ENCODE measurements around the gene SLC9B2.
A peak's percentile ranks its signal among the peaks of the same experiment; 100 is the strongest.

Gene SLC9B2, protein sequence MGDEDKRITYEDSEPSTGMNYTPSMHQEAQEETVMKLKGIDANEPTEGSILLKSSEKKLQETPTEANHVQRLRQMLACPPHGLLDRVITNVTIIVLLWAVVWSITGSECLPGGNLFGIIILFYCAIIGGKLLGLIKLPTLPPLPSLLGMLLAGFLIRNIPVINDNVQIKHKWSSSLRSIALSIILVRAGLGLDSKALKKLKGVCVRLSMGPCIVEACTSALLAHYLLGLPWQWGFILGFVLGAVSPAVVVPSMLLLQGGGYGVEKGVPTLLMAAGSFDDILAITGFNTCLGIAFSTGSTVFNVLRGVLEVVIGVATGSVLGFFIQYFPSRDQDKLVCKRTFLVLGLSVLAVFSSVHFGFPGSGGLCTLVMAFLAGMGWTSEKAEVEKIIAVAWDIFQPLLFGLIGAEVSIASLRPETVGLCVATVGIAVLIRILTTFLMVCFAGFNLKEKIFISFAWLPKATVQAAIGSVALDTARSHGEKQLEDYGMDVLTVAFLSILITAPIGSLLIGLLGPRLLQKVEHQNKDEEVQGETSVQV

DNA sequence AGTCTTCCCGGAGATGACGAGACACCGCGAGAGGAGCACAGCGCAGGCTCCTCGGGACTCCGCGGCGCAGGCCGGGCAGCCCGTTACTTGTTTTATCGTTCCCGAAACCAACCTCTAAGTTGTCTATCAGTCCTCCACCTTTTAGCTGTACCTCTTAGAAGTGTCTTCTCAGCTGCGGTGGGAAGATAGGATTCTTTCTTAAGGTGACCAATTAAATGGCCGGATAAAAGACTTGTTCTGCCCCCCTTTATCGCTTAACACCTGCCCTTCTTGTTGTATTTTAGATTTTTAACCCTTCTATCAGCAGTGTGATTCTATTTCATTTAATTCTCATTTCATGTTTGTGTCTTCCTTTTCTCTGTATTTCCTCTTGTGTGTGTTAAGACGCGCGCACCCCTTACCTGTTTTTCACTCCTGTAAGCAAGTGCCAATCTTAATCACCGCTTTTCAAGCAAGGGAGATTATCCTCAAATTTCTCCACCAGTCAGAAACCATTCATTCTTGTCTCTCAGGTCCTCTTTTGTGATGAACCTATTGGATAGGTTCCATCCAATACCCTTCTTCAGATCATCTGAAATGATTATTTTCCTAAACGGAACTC is at the start of gene SLC9B2:
Gene SLC9B2, minus strand, starts transcription at position 15 of the 601 bp plus-strand sequence. CDS start 9,211 bp downstream, outside the sequence.
- DNase-seq = no peak

DNA sequence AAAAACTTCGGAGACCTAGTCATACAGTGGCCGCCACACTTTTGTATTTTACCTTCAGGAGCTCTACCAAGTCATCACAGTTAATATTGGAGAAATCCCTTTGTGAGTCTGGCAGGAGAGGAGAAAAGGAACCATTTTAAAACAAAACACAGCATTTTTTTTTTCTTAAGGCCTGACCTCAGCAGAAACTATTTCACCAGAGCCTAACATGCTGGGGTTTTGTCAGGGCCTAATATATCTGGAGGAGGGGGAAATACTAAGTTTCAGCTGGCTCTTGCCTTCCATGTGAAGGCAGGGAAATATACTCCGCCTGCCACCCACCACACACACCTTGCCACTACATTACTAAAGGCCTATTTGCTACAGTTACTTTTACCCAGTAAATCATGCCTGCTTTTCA is 49.6 kb upstream of the SLC9B2 start:
- no peak for DNase-seq

DNA sequence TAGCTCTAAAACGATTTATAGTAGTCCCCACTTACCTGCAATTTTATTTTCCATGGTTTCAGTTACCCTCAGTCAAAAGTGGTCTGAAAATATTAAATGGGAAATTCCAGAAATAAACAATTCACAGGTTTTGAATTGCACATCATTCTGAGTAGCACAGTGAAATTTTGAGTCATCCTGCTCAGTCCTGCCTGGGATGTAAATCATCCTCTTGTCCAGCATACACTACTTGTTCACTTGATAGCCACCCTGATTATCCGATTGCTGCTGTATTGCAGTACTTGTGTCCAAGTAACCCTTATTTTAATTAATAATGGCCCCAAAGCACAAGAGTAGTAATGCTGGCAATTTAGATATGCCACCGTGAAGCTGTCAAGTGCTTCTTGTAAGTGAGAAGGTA is 46.6 kb upstream of the SLC9B2 start:
- no peak for DNase-seq

DNA sequence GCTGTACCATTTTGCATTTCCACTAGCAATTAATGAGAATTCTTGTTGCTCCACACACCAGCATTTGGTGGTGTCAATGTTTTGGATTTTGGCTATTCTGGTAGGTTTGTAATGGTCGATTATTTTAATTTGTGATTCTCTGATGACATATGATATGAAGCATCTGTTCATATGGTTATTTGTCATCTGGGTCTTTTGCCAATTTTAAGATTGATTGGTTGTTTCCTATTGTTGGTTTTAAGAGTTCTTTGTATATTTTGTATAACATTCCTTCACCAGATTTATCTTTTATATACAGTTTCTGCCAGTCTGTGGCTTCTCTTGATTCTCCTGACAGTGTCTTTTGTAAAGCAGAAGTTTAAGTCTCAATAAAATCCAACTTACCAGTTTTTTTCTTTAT is 41.6 kb upstream of the SLC9B2 start:
- no peak for DNase-seq

DNA sequence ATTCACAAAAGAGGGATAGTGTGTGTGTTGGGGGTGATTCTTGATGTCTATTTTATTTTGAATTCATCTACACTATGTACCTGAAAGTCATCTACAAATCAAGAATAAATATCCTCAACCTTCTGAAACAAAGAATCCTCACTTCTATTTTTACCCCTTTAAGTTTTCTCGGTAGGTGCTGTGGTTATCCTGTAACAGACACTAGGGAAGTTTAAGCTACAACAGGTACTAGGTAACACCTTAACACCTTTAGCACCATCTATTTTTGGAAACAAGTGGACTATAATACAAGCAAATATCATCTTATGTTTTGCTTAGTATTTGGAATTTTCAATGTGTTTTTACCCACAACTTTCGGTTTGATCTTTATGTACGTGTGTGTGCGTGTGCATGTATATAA is 35.0 kb upstream of the SLC9B2 start:
- no peak for DNase-seq

DNA sequence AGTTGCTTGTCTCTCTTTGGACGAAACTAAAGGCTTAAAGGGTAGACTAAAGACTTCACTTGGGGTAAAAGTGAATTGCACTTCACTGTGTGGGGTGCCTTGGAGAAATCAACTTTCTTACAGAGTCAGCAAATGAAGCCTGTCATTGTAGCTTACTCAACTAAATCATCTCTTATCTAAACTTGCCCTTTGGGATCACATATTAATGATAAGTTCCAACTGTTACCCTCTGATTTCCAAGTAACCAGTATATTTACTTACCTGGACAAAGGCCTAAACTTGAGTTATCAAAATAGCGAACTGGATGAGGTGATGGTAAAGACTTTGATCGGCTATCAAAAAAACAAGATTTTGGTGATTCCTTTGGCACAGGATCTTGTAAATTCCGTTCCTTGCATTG is 32.0 kb upstream of the SLC9B2 start:
- no peak for DNase-seq

DNA sequence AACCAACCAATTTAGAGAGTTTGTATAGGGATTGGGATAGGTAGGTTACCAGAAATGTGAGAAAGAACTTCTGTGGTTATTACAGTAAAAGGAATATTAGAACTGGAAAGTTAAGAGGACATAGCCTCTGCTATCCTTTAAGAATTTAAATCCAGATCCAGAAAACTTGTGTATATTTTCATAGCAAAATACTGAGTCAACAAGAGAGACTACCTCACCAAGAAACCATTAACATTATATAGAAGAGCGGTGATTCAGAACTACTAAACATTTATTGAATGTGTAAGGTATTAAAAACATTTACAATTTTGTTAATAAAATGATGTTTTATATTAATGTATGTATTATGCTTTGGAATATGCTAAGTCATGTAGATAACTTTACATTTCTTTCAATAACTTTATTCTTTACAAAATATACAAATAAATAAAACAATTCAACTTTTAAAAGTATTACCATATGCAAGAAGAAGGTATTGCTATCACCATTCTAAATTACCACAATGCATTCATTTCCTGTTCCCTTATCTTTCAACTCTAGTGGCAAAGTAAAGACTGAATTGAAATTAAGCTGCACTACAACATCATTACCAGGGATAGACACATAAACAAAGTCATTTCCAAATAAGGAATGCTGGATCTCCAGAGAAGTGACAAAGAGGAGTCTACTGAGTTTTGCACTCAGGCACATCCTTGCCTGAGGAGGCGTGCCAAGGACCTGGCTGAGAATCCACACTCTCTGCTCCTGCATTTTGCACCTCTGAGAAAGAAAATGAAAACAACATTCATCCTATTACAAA is 29.2 kb upstream of the SLC9B2 start:
- no peak for DNase-seq

DNA sequence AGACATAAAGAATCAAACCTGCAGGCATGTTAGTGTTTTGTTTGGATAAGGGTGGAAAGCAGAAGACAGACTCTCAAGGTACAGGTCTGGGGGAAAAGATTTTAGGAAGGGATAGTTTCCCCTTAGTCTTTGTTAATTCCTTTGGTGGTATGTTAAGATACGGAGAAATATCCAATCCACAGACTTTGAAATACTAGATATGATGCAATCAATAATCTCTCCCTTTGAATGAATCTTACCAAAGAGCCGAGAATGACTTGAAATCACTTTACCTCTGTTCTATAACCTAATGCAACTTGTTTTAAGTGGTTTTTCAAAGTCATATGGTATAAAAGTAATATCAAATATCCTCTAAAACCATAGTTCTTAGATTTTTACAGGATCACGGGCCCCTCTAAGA is 28.3 kb upstream of the SLC9B2 start:
- DNase-seq = no peak

DNA sequence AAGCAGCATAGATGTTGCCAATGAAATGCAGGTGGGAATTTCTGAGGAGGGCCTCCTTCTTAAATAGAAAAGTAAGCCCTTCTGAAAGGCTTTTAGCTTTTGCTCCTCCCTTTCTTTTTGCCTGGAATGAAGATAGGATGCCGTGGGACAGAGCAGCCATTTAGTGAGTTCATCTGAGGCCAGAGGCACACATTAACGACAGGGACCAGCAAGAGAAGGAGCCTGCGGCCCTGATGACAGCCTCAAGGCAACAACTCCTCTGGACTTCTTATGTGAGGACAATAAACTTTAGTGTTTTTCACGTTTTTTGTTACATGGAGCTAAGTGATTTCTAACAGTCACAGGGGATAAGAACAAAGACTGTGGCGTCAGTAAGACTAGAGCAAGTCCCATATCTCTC is 24.1 kb upstream of the SLC9B2 start:
- no peak for DNase-seq

DNA sequence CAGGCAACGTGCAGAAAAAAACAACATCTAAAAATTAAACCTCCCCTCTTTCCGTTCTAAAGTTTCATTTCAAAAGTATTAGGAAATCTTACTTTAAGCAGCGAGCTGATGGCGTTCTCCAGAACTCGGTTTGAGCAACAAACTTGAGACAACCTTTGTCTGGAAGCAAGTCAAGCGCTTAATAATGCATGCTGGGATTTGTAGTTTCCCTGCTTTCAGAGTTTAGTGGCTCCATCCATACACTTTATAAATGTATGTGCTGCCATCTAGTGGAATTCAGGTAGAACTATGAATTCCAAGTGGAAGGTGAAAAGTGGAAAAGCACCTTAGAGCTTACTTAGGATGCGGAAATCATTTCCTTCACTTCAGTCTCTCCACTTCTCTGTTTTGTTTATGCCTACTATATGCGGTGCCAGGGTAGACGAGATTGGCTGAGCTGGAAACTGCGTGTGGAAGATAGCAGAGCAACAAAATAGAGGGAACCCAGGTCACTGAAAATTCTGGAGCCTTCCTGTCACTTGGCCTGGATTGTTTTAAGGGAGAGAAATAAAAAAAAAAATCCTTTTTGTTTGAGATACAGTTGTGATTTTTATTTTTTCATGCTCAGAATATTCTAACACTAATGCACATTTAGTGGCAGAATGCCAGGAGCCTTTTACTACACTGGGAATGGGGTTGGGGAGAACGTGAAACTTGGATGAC is 23.3 kb upstream of the SLC9B2 start, which contains the start of gene BDH2:
Gene BDH2, minus strand, starts transcription at position 144 of the 702 bp plus-strand sequence. CDS start 3,580 bp downstream, outside the sequence.
- peak; percentile 44 for DNase-seq

DNA sequence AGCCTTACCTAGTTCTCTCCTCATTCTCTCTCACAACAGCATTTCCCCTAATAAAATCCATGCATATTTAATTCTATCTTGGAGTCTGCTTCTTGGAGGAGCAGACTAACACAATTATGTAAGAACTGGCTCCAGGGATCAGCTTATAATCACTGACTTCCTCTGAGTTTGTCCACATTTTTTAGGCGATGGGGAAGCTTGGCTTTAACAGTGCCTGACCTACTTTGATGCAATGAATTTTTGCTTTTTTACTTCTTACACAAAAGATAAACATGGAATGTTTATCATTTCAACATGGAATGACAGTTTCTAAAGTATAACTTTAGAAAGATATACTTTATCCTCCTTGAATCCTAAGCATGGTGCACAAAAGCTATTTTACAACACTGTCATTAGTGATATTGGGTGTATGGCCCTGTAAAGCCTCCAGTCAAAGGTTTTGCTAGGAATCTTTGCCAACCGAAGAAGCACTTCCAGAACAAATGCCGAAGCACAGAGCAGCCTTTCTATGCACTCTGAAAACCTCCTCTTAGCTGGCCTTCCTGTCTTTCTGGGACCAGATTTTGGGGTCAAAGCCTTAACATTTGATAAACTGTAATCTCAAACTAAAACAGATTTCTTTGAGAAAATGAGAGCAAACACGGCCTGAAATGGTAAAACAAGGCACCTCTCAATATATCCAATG is 22.3 kb upstream of the SLC9B2 start:
- DNase-seq = no peak

DNA sequence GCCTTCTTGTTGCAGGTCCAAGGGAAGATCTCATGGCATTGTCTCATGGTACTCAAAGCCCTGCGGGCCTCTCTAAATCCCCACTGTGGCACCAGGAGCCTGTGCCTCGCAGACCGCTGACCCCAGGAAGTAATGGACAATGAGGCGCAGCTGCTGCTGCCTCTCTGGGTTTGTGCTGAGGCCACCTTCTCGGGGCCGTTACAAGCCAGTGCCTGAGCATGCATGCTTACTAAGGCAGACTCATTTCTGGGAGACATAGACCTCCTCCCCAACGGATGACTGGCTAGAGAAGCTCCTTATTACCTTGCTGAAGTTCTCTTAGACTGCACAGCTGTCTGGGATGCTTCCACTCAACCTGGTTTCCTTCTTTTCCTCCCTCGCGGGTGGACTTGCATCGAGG is 21.8 kb upstream of the SLC9B2 start:
- DNase-seq = no peak

DNA sequence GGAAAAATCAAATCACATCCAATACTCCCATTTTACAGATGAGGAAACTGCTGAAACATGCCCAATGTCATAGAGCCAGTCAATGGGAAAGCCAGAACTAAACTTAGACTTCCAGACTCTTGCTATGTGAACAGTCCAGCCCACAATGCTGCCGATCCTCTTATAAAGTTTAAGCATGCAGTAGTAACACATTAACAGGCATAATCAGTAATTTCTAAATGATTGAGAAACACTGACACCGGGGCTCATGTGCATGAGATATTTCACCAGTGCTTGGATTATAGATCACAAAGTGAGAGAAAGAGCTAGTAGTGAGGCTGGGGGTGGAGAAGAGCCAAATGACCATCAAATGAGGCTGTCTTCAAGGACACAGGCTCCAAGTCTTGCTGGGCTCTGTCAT is 20.6 kb upstream of the SLC9B2 start:
- DNase-seq = no peak

DNA sequence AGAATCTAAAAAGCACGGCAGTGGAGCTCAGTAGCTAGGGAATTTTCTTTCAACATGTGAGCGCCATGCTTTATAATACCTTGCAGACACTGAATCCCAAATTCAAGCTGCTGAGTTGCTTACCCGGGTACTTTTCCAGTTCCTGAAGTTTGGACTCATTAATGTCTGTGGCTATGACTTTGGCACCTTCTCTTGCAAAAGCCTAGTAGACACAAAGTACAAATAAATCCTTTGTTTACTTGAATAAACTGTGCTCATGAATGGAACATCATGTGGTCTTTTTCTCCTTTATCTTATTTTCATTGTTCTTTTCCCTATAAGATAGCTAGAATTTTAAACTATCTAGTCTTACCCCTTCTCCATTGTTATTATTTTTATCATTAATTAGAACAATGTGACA is 18.5 kb upstream of the SLC9B2 start:
- DNase-seq = no peak

DNA sequence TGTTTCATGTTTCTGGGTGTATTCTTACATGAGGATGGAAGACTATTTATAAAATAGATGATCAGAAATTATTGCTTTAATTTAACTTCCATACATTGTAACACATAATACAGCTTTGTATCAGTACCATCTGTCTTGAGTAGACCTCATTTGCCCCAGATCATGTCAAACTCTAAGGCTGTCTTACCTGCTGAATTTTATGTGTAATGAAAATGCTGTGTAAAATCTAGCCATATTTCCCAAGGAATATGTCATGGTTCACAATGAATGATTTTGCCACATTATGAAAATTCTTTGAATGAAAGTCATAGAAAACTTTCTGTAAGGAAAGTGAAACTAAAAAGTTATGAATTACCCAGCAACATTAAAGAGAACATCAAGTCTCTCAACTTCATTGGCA is 15.7 kb upstream of the SLC9B2 start:
- no peak for DNase-seq

DNA sequence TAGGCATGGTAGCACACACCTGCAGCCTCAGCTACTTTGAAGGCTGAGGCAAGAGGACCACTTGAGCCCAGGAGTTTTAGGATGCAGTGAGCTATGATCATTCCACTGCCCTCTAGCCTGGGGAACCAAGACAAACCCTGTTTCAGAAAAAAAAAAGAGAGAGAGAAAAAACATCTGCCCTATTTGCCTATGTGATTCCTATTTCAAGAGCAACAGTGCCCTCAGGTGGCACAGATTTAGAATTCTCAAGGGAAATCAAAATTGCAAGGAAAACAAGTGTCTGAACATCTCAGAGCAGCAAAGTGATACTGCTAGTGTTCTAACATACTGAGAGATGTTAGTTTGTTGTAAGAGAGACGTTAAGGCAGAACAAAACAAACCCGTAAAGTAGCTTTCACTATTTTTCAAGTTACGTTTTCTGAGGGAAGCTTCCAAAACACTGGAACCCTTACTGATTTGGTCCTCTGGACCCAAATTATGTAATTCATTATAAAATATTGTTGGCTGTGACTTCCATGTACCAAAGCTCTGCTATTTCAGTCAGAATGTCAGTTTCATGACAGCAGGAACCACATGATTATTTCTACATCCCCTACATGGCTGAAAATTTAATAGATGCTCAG is 15.2 kb upstream of the SLC9B2 start:
- no peak for DNase-seq

DNA sequence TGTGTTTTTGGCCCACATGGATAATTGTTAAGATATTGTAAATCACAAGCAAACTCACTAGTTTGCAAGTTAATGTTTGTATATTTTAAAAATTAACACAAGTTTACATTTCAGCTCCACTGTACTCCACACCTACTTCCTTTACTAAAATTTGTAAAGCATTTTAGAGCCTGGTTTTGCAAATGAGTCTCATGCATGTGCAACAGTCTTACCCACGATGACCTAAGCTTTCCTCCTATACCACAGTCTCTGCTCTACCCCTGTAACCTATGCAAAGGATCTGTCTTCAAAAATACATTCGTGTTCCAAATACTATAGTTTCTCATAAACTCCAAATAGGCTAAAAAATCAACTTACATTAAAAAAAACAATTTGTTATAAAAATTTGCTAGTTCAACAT is 12.9 kb upstream of the SLC9B2 start:
- no peak for DNase-seq

DNA sequence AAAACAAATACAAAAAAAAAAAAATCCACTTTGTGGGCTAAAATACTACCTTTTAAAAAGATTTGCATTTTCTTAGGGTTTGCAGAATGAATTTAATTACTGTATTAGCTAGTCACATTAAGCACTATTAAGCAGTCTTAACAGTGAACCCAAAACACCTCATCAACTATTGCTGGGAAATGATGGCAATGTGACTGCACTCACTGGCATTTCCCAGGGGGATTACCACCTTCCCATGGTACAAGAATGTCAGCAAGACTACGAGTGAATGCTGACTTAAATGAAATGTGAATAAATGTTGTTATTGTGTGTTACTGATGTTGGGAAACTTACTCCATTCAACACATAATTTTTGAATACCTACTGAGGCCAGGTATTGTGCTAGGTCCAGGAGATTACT is 10.0 kb upstream of the SLC9B2 start:
- no peak for DNase-seq

DNA sequence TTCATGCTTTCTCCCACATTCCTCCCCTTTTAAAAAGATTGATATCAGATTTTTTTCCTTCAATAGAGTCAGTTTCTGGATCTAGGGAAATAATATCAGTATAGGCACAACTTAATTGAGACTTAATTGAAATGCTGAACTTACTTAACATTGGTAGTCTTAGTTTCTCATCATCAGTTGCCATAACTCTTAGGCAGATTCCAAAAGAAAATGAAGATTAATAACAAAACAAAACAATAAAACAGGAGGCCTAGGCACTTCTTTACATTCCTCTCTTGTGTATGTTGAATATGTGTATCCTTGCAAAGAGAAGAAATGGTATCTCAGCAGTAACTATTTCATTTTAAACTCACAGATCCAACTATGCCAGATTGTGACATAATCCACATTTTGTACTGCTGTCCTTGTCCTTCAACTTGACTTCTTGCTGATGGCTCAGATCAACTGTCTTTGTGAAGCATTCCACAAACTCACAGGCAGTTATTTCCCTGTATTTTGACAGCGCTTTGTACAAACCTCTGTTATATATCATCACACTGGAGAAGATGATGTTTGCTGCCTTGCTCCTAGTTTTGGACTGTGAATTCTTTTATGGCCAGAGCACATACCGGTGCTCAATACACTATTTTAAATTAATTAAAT is 9.1 kb upstream of the SLC9B2 start:
- DNase-seq = no peak

DNA sequence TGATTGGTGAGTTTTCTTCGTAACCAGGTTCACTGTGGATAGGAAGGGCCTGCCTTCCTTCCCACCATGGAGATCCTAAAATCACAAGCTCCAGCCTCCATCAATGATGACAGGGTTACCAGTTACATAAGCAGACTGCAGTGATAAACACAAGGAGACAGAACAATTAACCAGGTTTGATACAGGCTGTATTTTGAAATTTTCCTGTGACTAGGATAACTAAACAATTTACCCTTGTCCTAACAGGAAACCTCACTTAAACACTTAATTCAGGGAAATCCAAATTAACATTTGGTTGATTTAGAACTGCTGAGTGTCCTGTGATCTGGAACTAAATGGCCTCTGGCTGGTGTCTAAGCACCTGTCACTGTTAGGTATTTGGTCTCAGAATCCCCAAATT is 3.1 kb upstream of the SLC9B2 start:
- no peak for DNase-seq
